ENCODE data around the gene CNN3.

The CNN3 gene

GRCh38 chr1:94851571-94851970, 75.3 kb downstream of the CNN3 start:
- no peak for DNase-seq

Measured in AML-193 (cell line).